ENCODE measurements around the gene AGPAT3. TPM values are rescaled to one million over a fixed set of nuclear protein-coding genes. Genes with fewer than 3 reads are reported as not detected.

The AGPAT3 gene
- total and polyA plus RNA-seq, 8 donors: 13.6 to 49.6 (median 31.4) TPM

GRCh38 chr21:43869486-43870325 lies 4.7 kb downstream of the AGPAT3 start:
- no peak for TF ChIP-seq CTCF (IDR thresholded peaks at IDR 0.05)
- H3K36me3 ChIP-seq: no peaks in the 10 kb centered on the region
- no peak overlapping the region for H3K4me3 ChIP-seq
- 91 to 95% methylated on average over 21 of the region's 21 CpGs for WGBS, 2 donors
- FAIRE-seq (no peak), ATAC-seq (no peak), DNase-seq (peak in 1 of 6 donors; percentile 50)
- peaks cover 16 to 27% (median 27%) of the 10 kb centered on the region in 3 donors for H3K4me1 ChIP-seq
- no peaks in the 10 kb centered on the region for H3K27me3 ChIP-seq
- intact Hi-C loops (cut with DNase I): loop anchor here in 1 of 3 donors (10.0 kb wide), 1 partner anchor 95 kb away; no protein-coding TSS in a partner anchor
- no peak overlapping the region for H3K27ac ChIP-seq
- H3K9me3 ChIP-seq: no peaks in the 10 kb centered on the region

GRCh38 chr21:43871487-43871886 lies 6.5 kb downstream of the AGPAT3 start:
- peaks cover 16 to 27% (median 27%) of the 10 kb centered on the region in 3 donors for H3K4me1 ChIP-seq
- TF ChIP-seq CTCF (IDR thresholded peaks at IDR 0.05): no peak
- DNase-seq (no peak), FAIRE-seq (no peak), ATAC-seq (no peak)
- H3K27ac ChIP-seq: no peak overlapping the region
- no peak overlapping the region for H3K4me3 ChIP-seq
- 96 to 98% methylated on average over 4 of the region's 4 CpGs for WGBS, 2 donors
- H3K27me3 ChIP-seq: no peaks in the 10 kb centered on the region
- intact Hi-C loops (cut with DNase I): no loop called here
- no peaks in the 10 kb centered on the region for H3K36me3 ChIP-seq
- H3K9me3 ChIP-seq: no peaks in the 10 kb centered on the region

- 92 to 94% methylated on average over 16 of the region's 16 CpGs for WGBS, 2 donors
- DNase-seq (peak in 1 of 6 donors; percentile 32), FAIRE-seq (no peak), ATAC-seq (peak in 1 of 4 donors; percentile 21)
- H3K4me3 ChIP-seq: no peak overlapping the region
- intact Hi-C loops (cut with DNase I): no loop called here
- no peak for TF ChIP-seq CTCF (IDR thresholded peaks at IDR 0.05)
- no peaks in the 10 kb centered on the region for H3K27me3 ChIP-seq
- H3K27ac ChIP-seq: no peak overlapping the region
- no peaks in the 10 kb centered on the region for H3K9me3 ChIP-seq
- no peaks in the 10 kb centered on the region for H3K36me3 ChIP-seq
- H3K4me1 ChIP-seq: peaks cover 6 to 17% (median 16%) of the 10 kb centered on the region in 3 donors
Measured at GRCh38 chr21:43872531-43873197, 7.6 kb downstream of the AGPAT3 start.

- H3K4me1 ChIP-seq: peaks cover 2 to 8% (median 6%) of the 10 kb centered on the region in 3 donors
- no peak for TF ChIP-seq CTCF (IDR thresholded peaks at IDR 0.05)
- no peak overlapping the region for H3K27ac ChIP-seq
- no peaks in the 10 kb centered on the region for H3K27me3 ChIP-seq
- no peak for FAIRE-seq
- H3K4me3 ChIP-seq: no peak overlapping the region
- no peaks in the 10 kb centered on the region for H3K36me3 ChIP-seq
- DNase-seq: no peak
- ATAC-seq: no peak
- no peaks in the 10 kb centered on the region for H3K9me3 ChIP-seq
- intact Hi-C loops (cut with DNase I): no loop called here
- WGBS, 2 donors: 94 to 95% methylated on average over 1 of the region's 1 CpG
Measured at GRCh38 chr21:43873673-43874072, 8.7 kb downstream of the AGPAT3 start.

All from pancreas (tissue), 10 donors.